WTC11 (cell line): Measurements from ENCODE around the gene RNF7. TPM values are rescaled to one million over a fixed set of nuclear protein-coding genes. Genes with fewer than 3 reads are reported as not detected.

Source experiments
- ATAC-seq: fragments of 200-7000 bp; cut with Tn5 transposase; 2 replicates; pipeline ENCODE4 v1.10.0; 2021; ENCODE audit warnings: mild to moderate bottlenecking, moderate library complexity
- CTCF ChIA-PET: fragments of 300-600 bp; sonication (Branson Sonifier 250); formaldehyde crosslinking; loops from one replicate; lab custom pipeline; 2021; ENCODE audit warnings: antibody characterized with exemption; lab: Charles Lee
- POLR2A ChIA-PET: fragments of 350-600 bp; sonication (Branson Sonifier 250); formaldehyde crosslinking; loops from one replicate; lab custom pipeline; 2021; ENCODE audit warnings: antibody characterized with exemption; lab: Charles Lee
- DNase-seq: peaks from one replicate; pipeline ENCODE4 v3.0.0; 2021; ENCODE audit warnings: low spot score
- H3K27ac Mint-ChIP-seq: 2 replicates; pipeline ENCODE4 v1.8.0; 2021; ENCODE audit warnings: mixed read lengths
- H3K27me3 Mint-ChIP-seq: 2 replicates; pipeline ENCODE4 v1.8.0; 2021; ENCODE audit warnings: low read depth, mild to moderate bottlenecking, moderate library complexity, mixed read lengths
- H3K36me3 Mint-ChIP-seq: 2 replicates; pipeline ENCODE4 v1.8.0; 2021; ENCODE audit warnings: mixed read lengths
- H3K4me1 Mint-ChIP-seq: 2 replicates; pipeline ENCODE4 v1.8.0; 2022; ENCODE audit warnings: mixed read lengths
- H3K4me3 Mint-ChIP-seq: 2 replicates; pipeline ENCODE4 v1.8.0; 2021; ENCODE audit warnings: mild to moderate bottlenecking, moderate library complexity, mixed read lengths
- H3K9me3 Mint-ChIP-seq: 2 replicates; pipeline ENCODE4 v1.8.0; 2021; ENCODE audit warnings: mixed read lengths
- CBFB ChIP-seq: sonication (generic); formaldehyde crosslinking; IDR thresholded peaks from 2 replicates; pipeline ENCODE4 v1.8.1; 2022; ENCODE audit warnings: mild to moderate bottlenecking, low read depth, missing genetic modification reagents
- CREM ChIP-seq: sonication (generic); formaldehyde crosslinking; IDR thresholded peaks from 2 replicates; pipeline ENCODE4 v1.8.1; 2022; ENCODE audit warnings: mild to moderate bottlenecking, missing genetic modification reagents, moderate library complexity
- ELF4 ChIP-seq: sonication (generic); formaldehyde crosslinking; IDR thresholded peaks from 2 replicates; pipeline ENCODE4 v1.8.1; 2022; ENCODE audit warnings: low read depth, mild to moderate bottlenecking, moderate library complexity, missing genetic modification reagents
- EMX1 ChIP-seq: fragments of 250-450 bp; sonication (Bioruptor Pico); IDR thresholded peaks from 2 replicates; pipeline ENCODE4 v1.8.0; 2021; ENCODE audit warnings: mild to moderate bottlenecking
- HMGA2 ChIP-seq: fragments of 250-450 bp; sonication (Bioruptor Pico); IDR thresholded peaks from 2 replicates; pipeline ENCODE4 v1.4.0; 2021; ENCODE audit warnings: mild to moderate bottlenecking, moderate library complexity
- MYBL2 ChIP-seq: sonication (generic); formaldehyde crosslinking; IDR thresholded peaks from 2 replicates; pipeline ENCODE4 v1.8.1; 2023; ENCODE audit warnings: mild to moderate bottlenecking, moderate library complexity, missing genetic modification reagents
- NFE2L1 ChIP-seq: sonication (generic); formaldehyde crosslinking; IDR thresholded peaks from 2 replicates; pipeline ENCODE4 v1.8.1; 2023; ENCODE audit warnings: missing genetic modification reagents
- RORB ChIP-seq: fragments of 250-450 bp; sonication (Bioruptor Pico); IDR thresholded peaks from 2 replicates; pipeline ENCODE4 v1.9.0; 2021; ENCODE audit warnings: mild to moderate bottlenecking
- TCF7 ChIP-seq: sonication (generic); formaldehyde crosslinking; IDR thresholded peaks from 2 replicates; pipeline ENCODE4 v1.8.0; 2022; ENCODE audit warnings: mild to moderate bottlenecking, low read depth, missing genetic modification reagents, moderate library complexity
- TEAD1 ChIP-seq: sonication (generic); formaldehyde crosslinking; IDR thresholded peaks from 2 replicates; pipeline ENCODE4 v1.8.0; 2022; ENCODE audit warnings: mild to moderate bottlenecking, missing genetic modification reagents
- ZNF232 ChIP-seq: sonication (generic); formaldehyde crosslinking; IDR thresholded peaks from 2 replicates; pipeline ENCODE4 v1.8.0; 2022; ENCODE audit warnings: mild to moderate bottlenecking, missing genetic modification reagents
- total RNA-seq: library from RNA; stranded (reverse); gene quantifications from 3 replicates; pipeline ENCODE4 v1.2.3, GENCODE V29; 2021
- TF ChIP-seq, protein P1 (sequence below): sonication (generic); formaldehyde crosslinking; IDR thresholded peaks from 2 replicates; pipeline ENCODE4 v1.8.0; 2022; ENCODE audit warnings: mild to moderate bottlenecking, missing genetic modification reagents
- TF ChIP-seq, protein P2 (sequence below): sonication (generic); formaldehyde crosslinking; IDR thresholded peaks from 2 replicates; pipeline ENCODE4 v1.8.1; 2023; ENCODE audit warnings: mild to moderate bottlenecking, missing genetic modification reagents
- TF ChIP-seq, protein P3 (sequence below): sonication (generic); formaldehyde crosslinking; conservative IDR thresholded peaks from 2 replicates; pipeline ENCODE4 v1.8.1; 2023; ENCODE audit warnings: mild to moderate bottlenecking, low read depth, missing genetic modification reagents, moderate library complexity
- TF ChIP-seq, protein P4 (sequence below): fragments of 250-450 bp; sonication (Bioruptor Pico); IDR thresholded peaks from 2 replicates; pipeline ENCODE4 v1.9.0; 2021; ENCODE audit warnings: mild to moderate bottlenecking
- TF ChIP-seq, protein P5 (sequence below): fragments of 250-450 bp; sonication (Bioruptor Pico); conservative IDR thresholded peaks from 2 replicates; pipeline ENCODE4 v1.9.0; 2021; ENCODE audit warnings: mild to moderate bottlenecking
- TF ChIP-seq, protein P6 (sequence below): sonication (generic); formaldehyde crosslinking; IDR thresholded peaks from 2 replicates; pipeline ENCODE4 v1.8.1; 2022; ENCODE audit warnings: missing genetic modification reagents, borderline replicate concordance
- TF ChIP-seq, protein P7 (sequence below): sonication (generic); formaldehyde crosslinking; IDR thresholded peaks from 2 replicates; pipeline ENCODE4 v1.8.1; 2023; ENCODE audit warnings: mild to moderate bottlenecking, missing genetic modification reagents, moderate library complexity
- TF ChIP-seq, protein P8 (sequence below): fragments of 250-450 bp; sonication (Bioruptor Pico); IDR thresholded peaks from 2 replicates; pipeline ENCODE4 v1.9.0; 2021; ENCODE audit warnings: mild to moderate bottlenecking, borderline replicate concordance
- TF ChIP-seq, protein P9 (sequence below): sonication (generic); formaldehyde crosslinking; IDR thresholded peaks from 2 replicates; pipeline ENCODE4 v1.8.0; 2022; ENCODE audit warnings: mild to moderate bottlenecking, missing genetic modification reagents

RNF7 gene
- total RNA-seq, 1 experiment from 2014 or later, result 133 TPM

DNA sequence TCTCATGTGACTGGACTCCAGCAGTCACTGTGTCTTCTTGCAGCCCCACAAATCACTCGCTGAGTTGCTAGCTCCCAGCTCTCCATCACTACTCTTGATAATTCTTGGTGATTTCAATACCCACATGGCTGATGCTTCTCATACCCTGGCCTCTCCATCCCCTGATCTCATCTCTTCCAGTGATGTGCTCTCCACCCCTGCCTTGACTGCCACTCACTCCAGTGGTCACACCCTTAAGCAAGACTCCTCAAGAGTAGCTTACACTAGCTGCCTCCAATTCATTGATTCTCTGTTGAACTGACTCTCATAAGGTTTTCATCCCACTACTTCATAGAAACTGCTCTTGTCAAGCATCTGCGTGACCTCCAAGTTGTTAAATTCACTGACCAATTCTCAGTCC lies 25.9 kb downstream of the RNF7 start:
- no peak for DNase-seq
- Mint-ChIP-seq H3K27ac (no peak overlapping the region), H3K27me3 (peaks cover 8% of the 10 kb centered on the region), H3K4me3 (no peak overlapping the region), H3K36me3 (no peaks in the 10 kb centered on the region), H3K9me3 (no peaks in the 10 kb centered on the region), H3K4me1 (peaks cover 7% of the 10 kb centered on the region)
- ChIA-PET POLR2A (no interaction called here), CTCF (no interaction called here)
- no peak for ATAC-seq
- no peak for TF ChIP-seq TEAD1 (CRISPR knock-in tag)
- no peak for TF ChIP-seq NFE2L1 (CRISPR knock-in tag)
- TF ChIP-seq, protein P1, sequence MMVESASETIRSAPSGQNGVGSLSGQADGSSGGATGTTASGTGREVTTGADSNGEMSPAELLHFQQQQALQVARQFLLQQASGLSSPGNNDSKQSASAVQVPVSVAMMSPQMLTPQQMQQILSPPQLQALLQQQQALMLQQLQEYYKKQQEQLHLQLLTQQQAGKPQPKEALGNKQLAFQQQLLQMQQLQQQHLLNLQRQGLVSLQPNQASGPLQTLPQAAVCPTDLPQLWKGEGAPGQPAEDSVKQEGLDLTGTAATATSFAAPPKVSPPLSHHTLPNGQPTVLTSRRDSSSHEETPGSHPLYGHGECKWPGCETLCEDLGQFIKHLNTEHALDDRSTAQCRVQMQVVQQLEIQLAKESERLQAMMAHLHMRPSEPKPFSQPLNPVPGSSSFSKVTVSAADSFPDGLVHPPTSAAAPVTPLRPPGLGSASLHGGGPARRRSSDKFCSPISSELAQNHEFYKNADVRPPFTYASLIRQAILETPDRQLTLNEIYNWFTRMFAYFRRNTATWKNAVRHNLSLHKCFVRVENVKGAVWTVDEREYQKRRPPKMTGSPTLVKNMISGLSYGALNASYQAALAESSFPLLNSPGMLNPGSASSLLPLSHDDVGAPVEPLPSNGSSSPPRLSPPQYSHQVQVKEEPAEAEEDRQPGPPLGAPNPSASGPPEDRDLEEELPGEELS (CRISPR knock-in tag), result no peak
- no peak for TF ChIP-seq ZNF232
- TF ChIP-seq ELF4, result no peak
- TF ChIP-seq, protein P2, sequence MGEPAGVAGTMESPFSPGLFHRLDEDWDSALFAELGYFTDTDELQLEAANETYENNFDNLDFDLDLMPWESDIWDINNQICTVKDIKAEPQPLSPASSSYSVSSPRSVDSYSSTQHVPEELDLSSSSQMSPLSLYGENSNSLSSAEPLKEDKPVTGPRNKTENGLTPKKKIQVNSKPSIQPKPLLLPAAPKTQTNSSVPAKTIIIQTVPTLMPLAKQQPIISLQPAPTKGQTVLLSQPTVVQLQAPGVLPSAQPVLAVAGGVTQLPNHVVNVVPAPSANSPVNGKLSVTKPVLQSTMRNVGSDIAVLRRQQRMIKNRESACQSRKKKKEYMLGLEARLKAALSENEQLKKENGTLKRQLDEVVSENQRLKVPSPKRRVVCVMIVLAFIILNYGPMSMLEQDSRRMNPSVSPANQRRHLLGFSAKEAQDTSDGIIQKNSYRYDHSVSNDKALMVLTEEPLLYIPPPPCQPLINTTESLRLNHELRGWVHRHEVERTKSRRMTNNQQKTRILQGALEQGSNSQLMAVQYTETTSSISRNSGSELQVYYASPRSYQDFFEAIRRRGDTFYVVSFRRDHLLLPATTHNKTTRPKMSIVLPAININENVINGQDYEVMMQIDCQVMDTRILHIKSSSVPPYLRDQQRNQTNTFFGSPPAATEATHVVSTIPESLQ, result no peak
- TF ChIP-seq, protein P3, sequence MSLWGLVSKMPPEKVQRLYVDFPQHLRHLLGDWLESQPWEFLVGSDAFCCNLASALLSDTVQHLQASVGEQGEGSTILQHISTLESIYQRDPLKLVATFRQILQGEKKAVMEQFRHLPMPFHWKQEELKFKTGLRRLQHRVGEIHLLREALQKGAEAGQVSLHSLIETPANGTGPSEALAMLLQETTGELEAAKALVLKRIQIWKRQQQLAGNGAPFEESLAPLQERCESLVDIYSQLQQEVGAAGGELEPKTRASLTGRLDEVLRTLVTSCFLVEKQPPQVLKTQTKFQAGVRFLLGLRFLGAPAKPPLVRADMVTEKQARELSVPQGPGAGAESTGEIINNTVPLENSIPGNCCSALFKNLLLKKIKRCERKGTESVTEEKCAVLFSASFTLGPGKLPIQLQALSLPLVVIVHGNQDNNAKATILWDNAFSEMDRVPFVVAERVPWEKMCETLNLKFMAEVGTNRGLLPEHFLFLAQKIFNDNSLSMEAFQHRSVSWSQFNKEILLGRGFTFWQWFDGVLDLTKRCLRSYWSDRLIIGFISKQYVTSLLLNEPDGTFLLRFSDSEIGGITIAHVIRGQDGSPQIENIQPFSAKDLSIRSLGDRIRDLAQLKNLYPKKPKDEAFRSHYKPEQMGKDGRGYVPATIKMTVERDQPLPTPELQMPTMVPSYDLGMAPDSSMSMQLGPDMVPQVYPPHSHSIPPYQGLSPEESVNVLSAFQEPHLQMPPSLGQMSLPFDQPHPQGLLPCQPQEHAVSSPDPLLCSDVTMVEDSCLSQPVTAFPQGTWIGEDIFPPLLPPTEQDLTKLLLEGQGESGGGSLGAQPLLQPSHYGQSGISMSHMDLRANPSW, result no peak
- TF ChIP-seq MYBL2 (CRISPR knock-in tag), result no peak
- no peak for TF ChIP-seq HMGA2 (CRISPR knock-in tag)
- TF ChIP-seq RORB (CRISPR knock-in tag), result no peak
- TF ChIP-seq, protein P4, sequence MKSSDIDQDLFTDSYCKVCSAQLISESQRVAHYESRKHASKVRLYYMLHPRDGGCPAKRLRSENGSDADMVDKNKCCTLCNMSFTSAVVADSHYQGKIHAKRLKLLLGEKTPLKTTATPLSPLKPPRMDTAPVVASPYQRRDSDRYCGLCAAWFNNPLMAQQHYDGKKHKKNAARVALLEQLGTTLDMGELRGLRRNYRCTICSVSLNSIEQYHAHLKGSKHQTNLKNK, result no peak
- no peak for TF ChIP-seq TCF7 (CRISPR knock-in tag)
- TF ChIP-seq, protein P5, sequence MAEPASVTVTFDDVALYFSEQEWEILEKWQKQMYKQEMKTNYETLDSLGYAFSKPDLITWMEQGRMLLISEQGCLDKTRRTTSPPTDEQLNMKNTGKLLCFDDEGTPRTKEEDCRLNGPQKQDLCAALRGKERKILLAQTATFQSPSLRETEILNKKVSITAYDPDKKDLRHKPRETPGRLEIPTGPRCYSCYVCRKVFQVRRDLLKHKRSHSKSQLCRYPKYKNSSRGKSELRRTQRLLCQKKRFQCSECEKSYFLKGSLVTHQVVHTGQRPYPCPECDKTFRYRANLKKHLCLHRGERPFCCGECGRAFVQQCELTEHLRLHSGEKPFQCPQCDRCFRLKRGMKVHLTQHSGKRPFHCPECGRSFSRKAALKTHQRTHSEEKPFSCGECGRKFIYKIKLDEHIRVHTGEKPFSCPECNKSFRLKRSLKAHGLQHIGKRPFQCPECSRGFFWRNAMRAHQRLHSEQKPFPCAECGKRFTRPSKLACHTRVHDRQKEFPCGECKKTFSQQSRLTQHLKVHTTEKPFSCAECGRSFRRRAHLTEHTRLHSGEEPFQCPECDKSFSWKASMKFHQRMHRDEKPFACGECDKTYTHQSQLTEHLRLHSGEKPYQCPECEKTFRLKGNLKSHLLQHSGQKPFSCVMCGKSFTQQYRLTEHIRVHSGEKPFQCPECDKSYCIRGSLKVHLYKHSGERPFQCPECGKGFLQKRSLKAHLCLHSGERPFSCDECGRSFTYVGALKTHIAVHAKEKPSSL (CRISPR knock-in tag), result no peak

DNA sequence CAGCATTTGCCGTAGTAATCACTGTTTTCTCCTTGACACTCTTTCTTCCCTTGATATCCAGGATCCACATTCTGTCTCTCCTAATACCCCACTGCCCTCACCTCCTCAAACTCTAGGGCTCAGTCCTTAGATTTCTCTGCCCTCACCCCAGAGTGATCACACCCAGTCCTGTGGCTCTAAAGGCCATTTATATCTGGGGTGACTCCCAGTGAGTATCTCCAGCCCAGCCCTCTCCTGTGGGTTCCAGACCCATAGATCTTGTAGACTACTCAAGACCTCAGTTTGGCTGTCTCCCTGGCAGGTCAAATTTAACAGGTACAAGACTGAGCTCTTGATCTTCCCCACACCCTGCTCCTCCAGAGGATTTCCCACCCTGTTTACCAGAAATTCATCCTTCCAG lies 26.4 kb downstream of the RNF7 start:
- Mint-ChIP-seq H3K4me3 (no peak overlapping the region), H3K9me3 (no peaks in the 10 kb centered on the region), H3K4me1 (peaks cover 7% of the 10 kb centered on the region), H3K36me3 (no peaks in the 10 kb centered on the region), H3K27ac (no peak overlapping the region), H3K27me3 (peaks cover 11% of the 10 kb centered on the region)
- ChIA-PET CTCF (no interaction called here), POLR2A (no interaction called here)
- DNase-seq (no peak), ATAC-seq (no peak)
- TF ChIP-seq, protein P6, sequence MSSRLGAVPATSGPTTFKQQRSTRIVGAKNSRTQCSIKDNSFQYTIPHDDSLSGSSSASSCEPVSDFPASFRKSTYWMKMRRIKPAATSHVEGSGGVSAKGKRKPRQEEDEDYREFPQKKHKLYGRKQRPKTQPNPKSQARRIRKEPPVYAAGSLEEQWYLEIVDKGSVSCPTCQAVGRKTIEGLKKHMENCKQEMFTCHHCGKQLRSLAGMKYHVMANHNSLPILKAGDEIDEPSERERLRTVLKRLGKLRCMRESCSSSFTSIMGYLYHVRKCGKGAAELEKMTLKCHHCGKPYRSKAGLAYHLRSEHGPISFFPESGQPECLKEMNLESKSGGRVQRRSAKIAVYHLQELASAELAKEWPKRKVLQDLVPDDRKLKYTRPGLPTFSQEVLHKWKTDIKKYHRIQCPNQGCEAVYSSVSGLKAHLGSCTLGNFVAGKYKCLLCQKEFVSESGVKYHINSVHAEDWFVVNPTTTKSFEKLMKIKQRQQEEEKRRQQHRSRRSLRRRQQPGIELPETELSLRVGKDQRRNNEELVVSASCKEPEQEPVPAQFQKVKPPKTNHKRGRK (CRISPR knock-in tag), result no peak
- TF ChIP-seq, protein P7, sequence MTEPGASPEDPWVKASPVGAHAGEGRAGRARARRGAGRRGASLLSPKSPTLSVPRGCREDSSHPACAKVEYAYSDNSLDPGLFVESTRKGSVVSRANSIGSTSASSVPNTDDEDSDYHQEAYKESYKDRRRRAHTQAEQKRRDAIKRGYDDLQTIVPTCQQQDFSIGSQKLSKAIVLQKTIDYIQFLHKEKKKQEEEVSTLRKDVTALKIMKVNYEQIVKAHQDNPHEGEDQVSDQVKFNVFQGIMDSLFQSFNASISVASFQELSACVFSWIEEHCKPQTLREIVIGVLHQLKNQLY (CRISPR knock-in tag), result no peak
- TF ChIP-seq EMX1 (CRISPR knock-in tag) (no peak), RORB (CRISPR knock-in tag) (no peak), CBFB (CRISPR knock-in tag) (no peak), CREM (CRISPR knock-in tag) (no peak)
- TF ChIP-seq, protein P8, sequence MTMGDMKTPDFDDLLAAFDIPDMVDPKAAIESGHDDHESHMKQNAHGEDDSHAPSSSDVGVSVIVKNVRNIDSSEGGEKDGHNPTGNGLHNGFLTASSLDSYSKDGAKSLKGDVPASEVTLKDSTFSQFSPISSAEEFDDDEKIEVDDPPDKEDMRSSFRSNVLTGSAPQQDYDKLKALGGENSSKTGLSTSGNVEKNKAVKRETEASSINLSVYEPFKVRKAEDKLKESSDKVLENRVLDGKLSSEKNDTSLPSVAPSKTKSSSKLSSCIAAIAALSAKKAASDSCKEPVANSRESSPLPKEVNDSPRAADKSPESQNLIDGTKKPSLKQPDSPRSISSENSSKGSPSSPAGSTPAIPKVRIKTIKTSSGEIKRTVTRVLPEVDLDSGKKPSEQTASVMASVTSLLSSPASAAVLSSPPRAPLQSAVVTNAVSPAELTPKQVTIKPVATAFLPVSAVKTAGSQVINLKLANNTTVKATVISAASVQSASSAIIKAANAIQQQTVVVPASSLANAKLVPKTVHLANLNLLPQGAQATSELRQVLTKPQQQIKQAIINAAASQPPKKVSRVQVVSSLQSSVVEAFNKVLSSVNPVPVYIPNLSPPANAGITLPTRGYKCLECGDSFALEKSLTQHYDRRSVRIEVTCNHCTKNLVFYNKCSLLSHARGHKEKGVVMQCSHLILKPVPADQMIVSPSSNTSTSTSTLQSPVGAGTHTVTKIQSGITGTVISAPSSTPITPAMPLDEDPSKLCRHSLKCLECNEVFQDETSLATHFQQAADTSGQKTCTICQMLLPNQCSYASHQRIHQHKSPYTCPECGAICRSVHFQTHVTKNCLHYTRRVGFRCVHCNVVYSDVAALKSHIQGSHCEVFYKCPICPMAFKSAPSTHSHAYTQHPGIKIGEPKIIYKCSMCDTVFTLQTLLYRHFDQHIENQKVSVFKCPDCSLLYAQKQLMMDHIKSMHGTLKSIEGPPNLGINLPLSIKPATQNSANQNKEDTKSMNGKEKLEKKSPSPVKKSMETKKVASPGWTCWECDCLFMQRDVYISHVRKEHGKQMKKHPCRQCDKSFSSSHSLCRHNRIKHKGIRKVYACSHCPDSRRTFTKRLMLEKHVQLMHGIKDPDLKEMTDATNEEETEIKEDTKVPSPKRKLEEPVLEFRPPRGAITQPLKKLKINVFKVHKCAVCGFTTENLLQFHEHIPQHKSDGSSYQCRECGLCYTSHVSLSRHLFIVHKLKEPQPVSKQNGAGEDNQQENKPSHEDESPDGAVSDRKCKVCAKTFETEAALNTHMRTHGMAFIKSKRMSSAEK (CRISPR knock-in tag), result no peak
- TF ChIP-seq, protein P9, sequence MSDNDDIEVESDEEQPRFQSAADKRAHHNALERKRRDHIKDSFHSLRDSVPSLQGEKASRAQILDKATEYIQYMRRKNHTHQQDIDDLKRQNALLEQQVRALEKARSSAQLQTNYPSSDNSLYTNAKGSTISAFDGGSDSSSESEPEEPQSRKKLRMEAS (CRISPR knock-in tag), result no peak
